Measurements from ENCODE around the gene GATM. TPM values are rescaled to one million over a fixed set of nuclear protein-coding genes. Genes with fewer than 3 reads are reported as not detected.
"Not testable (repeated sequence)": the region's sequence is repeated elsewhere in the genome, so short reads cannot be mapped to it uniquely, and the experiment has no call there.

Gene GATM
- total RNA-seq, 2 donors from 2014 or later, result 36.0 to 38.2 TPM

GRCh38 chr15:45372041-45372995, 6.0 kb downstream of the GATM start:
- H3K36me3 ChIP-seq, result no peaks in the 10 kb centered on the region
- no peak for TF ChIP-seq CTCF (IDR thresholded peaks at IDR 0.05)
- no peak overlapping the region for H3K27ac ChIP-seq
- no peaks in the 10 kb centered on the region for H3K9me3 ChIP-seq
- H3K4me1 ChIP-seq, result peaks cover 0 to 20% of the 10 kb centered on the region in 2 donors
- no peak overlapping the region for H3K4me3 ChIP-seq
- H3K27me3 ChIP-seq, result no peaks in the 10 kb centered on the region
- DNase-seq (ENCODE audit: low spot score), result no peak

- no peak overlapping the region for H3K4me3 ChIP-seq
- peaks cover 0 to 13% of the 10 kb centered on the region in 2 donors for H3K4me1 ChIP-seq
- no peaks in the 10 kb centered on the region for H3K9me3 ChIP-seq
- no peaks in the 10 kb centered on the region for H3K27me3 ChIP-seq
- H3K27ac ChIP-seq, result no peak overlapping the region
- DNase-seq (ENCODE audit: low spot score), result no peak
- no peak for TF ChIP-seq CTCF (IDR thresholded peaks at IDR 0.05)
- peaks cover 2% of the 10 kb centered on the region for H3K36me3 ChIP-seq
Measured at GRCh38 chr15:45371546-45371945, 6.8 kb downstream of the GATM start.

- peaks cover 17% of the 10 kb centered on the region for H3K36me3 ChIP-seq
- H3K9me3 ChIP-seq; H3K27ac ChIP-seq; DNase-seq (ENCODE audit: low spot score); H3K4me1 ChIP-seq; H3K27me3 ChIP-seq; H3K4me3 ChIP-seq: not testable (repeated sequence)
Measured at GRCh38 chr15:45370042-45370441, 8.3 kb downstream of the GATM start.

GRCh38 chr15:45367222-45367621, 11.1 kb downstream of the GATM start:
- Histone ChIP-seq H3K27ac (peak overlapping the region in 1 of 2 donors; percentile 18), H3K36me3 (peaks cover 37% of the 10 kb centered on the region), H3K4me1 (peaks cover 0 to 10% of the 10 kb centered on the region in 2 donors)
- H3K9me3 ChIP-seq; H3K27me3 ChIP-seq; H3K4me3 ChIP-seq; DNase-seq (ENCODE audit: low spot score): not testable (repeated sequence)

- H3K4me3 ChIP-seq, result no peak overlapping the region
- DNase-seq (ENCODE audit: low spot score), result no peak
- no peaks in the 10 kb centered on the region for H3K9me3 ChIP-seq
- peaks cover 0 to 10% of the 10 kb centered on the region in 2 donors for H3K4me1 ChIP-seq
- H3K27me3 ChIP-seq, result no peaks in the 10 kb centered on the region
- no peak overlapping the region for H3K27ac ChIP-seq
- H3K36me3 ChIP-seq, result peaks cover 37% of the 10 kb centered on the region
- TF ChIP-seq CTCF (IDR thresholded peaks at IDR 0.05), result no peak
Measured at GRCh38 chr15:45364271-45364670, 14.1 kb downstream of the GATM start.

- no peak overlapping the region for H3K27ac ChIP-seq
- peaks cover 37% of the 10 kb centered on the region for H3K36me3 ChIP-seq
- no peak for TF ChIP-seq CTCF (IDR thresholded peaks at IDR 0.05)
Measured at GRCh38 chr15:45363801-45364200, 14.5 kb downstream of the GATM start.

More at GRCh38 chr15:45363801-45364200, 14.5 kb downstream of the GATM start:
- Histone ChIP-seq H3K4me3 (no peak overlapping the region), H3K27me3 (no peaks in the 10 kb centered on the region), H3K9me3 (no peaks in the 10 kb centered on the region), H3K4me1 (peaks cover 0 to 10% of the 10 kb centered on the region in 2 donors)
- no peak for DNase-seq (ENCODE audit: low spot score)
